ENCODE results near the gene SYPL2.
"Not testable (repeated sequence)": the region's sequence is repeated elsewhere in the genome, so short reads cannot be mapped to it uniquely, and the experiment has no call there.

The SYPL2 gene

GRCh38 chr1:109466452-109467300 lies at the start of gene SYPL2:
TSS of gene SYPL2 (plus strand) at chr1:109466546. CDS start at chr1:109466844, 298 bp downstream.
- DNase-seq (ENCODE audit: low read depth): no peak

DNA sequence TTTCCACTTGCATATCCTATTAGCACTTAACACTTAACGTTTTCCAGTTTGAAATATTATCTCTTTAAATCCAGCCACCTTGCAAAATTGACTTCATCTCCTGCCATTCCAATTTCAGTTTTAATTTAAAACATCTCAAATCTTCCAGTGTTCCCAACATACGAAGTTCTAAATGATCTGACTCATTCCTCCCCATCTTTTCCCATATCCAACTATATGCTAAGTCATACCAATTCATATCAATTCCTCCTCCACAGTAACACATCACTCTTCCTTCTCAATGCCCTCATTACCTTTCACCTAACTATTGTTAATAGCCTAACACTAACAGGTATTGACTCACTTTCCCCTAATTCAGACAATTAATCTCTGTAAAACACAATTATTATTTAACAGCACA lies 42.8 kb upstream of the SYPL2 start:
- no peak for DNase-seq (ENCODE audit: low read depth)

- peak; percentile 37 for DNase-seq (ENCODE audit: low read depth)
These were observed 40.7 kb upstream of the SYPL2 start for GRCh38 chr1:109425391-109426280.

DNA sequence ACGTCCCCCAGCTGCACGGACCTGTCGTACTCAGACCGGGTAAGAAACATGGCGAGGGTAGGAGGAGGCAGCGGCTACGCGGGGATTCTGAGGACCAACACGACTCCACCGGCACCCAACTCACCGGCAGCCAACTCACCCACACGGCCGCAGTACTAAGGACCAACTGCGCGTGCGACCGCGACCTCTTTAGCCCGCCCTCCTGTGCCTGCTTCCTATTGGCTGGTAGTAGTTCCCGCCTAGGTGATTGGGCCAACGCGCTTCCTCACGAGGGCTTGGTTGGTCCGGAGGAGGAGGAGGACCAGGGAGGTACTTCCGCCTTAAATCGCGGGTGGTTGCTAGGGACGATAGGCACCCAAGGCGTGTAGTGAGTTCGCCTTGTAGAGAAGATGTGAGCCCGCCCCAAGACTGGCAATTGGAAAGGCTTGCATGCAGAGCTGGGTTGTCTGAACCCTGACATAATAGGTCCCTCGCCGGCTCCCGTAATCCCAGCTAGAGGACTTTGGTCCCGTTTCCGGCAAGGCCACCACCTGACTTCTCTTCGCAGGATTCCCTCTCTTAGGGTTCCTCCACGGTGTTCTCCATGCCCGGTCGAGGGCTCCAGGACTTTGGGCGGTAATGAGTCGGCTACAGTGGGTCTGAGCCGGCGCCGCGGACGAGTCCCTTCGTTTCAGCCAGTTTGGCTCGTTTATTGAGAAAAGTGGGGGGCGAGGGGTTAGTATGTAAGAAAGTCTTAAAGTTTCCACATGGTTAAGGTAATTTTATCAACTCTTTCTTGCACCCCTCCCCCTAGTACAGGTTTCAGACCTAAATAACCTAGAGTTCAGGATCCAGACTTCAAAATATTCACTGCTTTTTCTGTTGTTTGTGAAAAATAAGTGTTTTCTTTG lies 39.8 kb upstream of the SYPL2 start, which contains the start of gene PSMA5:
TSS of gene PSMA5 (minus strand) at position 168 of the 890 bp plus-strand sequence. CDS start at position 50, 118 bp downstream.
- peak; percentile 88 for DNase-seq (ENCODE audit: low read depth)

GRCh38 chr1:109427171-109427467 lies 39.2 kb upstream of the SYPL2 start:
- DNase-seq (ENCODE audit: low read depth): no peak

DNA sequence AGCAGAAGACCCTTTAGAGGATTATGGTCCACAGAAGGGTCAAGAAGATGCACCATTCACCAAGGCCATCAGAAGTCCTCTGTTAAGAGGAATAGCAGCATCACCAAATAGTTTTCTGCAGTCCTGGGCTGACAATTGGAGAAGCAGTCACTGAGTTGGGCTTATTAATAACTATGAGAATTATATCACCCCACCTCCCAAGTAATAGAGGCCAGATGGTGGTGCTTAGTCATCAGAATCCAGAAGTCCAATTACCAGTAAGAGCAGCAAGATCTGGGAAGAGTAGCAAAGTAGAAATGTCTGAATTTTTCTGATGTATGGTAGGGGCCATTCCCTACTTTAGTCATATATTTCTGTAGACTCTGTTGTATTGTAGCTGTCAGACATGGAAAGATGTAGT lies 34.0 kb upstream of the SYPL2 start:
- no peak for DNase-seq (ENCODE audit: low read depth)

- no peak for DNase-seq (ENCODE audit: low read depth)
These were observed 33.0 kb upstream of the SYPL2 start for GRCh38 chr1:109433322-109433721.

- no peak for DNase-seq (ENCODE audit: low read depth)
These were observed 31.9 kb upstream of the SYPL2 start for GRCh38 chr1:109434484-109434883.

DNA sequence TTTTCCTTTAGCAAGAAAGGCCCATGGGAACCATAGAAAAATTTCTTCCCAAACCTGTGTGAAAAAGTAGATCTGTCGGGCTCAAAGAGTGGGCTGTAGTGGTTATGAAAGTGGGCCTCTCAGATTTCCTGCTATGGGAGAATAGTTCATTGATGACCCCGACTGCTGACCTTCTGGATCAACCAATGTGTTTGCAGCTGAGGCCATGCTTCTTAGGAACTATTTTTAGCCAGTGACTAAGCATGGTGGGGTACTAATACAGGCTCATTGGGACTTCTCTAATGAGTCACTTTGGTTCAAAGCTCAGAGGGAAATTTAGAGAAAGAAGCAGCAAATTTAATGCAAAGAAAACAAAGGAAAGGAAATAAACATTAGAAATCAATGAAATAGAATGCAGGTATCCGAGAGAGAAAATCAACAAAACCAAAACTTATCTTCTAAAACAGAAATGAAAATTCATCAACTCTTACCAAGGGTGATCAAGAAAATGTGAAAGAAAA lies 27.5 kb upstream of the SYPL2 start:
- no peak for DNase-seq (ENCODE audit: low read depth)

- no peak for DNase-seq (ENCODE audit: low read depth)
These were observed 25.3 kb upstream of the SYPL2 start for GRCh38 chr1:109441069-109441468.

DNA sequence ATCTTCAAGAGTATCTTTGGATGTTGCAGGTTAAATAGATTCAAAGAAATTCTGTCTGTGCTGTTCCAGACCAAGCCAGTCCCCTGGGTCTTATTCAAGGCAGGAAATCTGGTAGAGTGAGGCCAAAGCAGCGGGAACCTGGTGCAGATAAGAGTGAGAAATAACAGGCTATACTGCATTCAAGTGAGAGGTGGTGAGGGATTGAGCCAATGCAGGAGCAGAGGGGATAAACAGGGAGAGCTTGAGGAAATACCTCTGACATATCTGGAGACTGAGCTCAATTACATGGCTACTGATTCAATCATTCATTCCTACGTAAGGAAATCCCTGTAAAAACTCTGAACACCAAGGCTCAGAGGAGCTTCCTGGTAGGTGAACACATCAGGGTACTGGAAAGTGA lies 22.9 kb upstream of the SYPL2 start:
- no peak for DNase-seq (ENCODE audit: low read depth)

DNA sequence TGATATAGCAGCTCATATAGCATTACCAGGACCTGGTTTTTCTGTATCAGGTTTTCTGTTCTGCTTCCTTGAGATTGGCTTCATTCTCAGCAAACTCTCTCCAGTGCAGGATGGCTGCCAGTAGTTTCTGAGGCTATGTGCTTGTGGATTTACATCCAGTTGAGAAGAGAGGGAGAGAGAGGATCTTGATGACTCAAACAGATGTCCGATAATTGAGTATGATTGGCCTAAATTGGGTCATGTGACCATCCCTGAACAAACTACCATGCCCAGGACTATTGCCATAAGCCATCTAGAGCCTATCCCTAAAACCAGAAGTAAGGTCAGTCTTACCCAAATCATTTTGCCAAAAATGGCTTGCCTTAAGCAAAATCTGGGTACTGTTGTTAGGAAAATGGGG lies 22.0 kb upstream of the SYPL2 start:
- DNase-seq (ENCODE audit: low read depth): no peak

GRCh38 chr1:109445949-109446695 lies 20.2 kb upstream of the SYPL2 start:
- not testable (repeated sequence) for DNase-seq (ENCODE audit: low read depth)

GRCh38 chr1:109447524-109447923 lies 18.8 kb upstream of the SYPL2 start:
- no peak for DNase-seq (ENCODE audit: low read depth)

GRCh38 chr1:109454497-109455133 lies 11.7 kb upstream of the SYPL2 start:
- no peak for DNase-seq (ENCODE audit: low read depth)

DNA sequence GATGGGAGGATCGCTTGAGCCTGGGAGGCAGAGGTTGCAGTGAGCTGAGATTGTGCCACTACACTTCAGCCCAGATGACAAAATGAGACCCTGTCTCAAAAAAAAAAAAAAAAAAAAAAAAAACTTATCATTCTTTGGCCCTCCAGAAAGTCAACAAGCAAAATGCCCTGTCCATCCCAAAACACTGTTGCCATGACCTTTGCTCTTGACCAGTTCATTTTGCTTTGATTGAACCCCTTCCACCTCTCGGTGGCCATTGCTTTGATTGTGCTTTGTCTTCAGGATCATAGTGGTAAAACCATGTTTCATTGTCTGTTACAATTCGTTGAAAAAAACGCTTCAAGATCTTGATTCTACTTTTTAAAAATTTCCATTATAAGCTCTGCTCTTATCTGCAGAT lies 8.5 kb upstream of the SYPL2 start:
- no peak for DNase-seq (ENCODE audit: low read depth)

GRCh38 chr1:109466125-109466451 lies 258 bp upstream of the SYPL2 start:
- DNase-seq (ENCODE audit: low read depth): no peak

DNA sequence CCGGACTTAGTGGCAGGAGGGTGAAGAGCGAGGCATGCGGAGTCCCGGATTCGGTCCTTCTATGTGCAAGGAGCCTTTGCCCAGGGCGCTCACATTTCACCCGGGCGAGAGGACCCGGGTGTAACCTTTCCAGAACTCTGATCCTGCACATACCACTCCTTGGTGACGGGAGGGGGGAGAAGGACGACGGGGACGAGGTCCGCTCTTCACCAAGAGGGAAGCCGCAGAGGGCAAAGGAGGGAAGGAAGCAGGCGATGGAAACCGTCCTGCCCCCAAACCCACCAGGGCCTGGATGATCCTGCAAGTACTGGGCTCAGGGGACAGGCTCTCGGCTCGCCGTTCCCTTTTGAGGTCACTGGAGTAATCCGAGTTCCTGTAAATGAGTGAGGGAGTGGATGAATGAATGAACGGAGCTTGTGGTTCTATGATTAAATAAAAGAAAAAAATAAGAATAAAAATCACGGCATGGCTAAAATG lies 993 bp downstream of the SYPL2 start:
- DNase-seq (ENCODE audit: low read depth): no peak

- DNase-seq (ENCODE audit: low read depth): no peak
These were observed 1.7 kb downstream of the SYPL2 start for GRCh38 chr1:109468061-109468460.

DNA sequence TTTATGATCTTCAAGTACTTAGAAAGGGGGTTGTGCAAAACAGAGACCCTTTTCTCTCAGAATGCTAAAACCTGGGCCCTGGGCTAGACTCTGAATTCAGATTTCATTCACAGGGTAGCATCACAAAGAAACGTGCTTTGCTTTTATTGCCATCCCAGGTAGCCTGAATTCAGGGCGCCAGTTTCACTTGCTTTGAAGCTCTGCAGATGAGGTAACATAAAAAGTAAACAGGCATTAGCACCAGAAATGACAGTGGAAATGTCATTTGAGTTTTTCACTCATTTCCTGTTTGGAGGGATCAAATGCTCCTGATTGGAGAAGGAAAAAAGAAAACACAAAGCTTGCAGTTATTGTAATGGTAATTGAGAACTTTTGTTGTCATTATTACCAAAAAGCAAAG lies 2.6 kb downstream of the SYPL2 start:
- DNase-seq (ENCODE audit: low read depth): no peak

GRCh38 chr1:109470245-109470644 lies 3.9 kb downstream of the SYPL2 start:
- no peak for DNase-seq (ENCODE audit: low read depth)
